Tibial artery (tissue), 4 donors: ENCODE results near the gene ERC1.

ENCODE experiments used
- DNase-seq, 2 donors: peaks; one replicate each; pipeline ENCODE4 v3.0.0-alpha.2; 2019
- H3K27ac ChIP-seq, 2 donors: fragments of 200-600 bp; sonication (generic) in 1 of 2; 1 replicate in 1 of 2; 2 replicates in 1 of 2; pipeline ENCODE4 v1.5.1; 2018 to 2019; ENCODE audit warnings: mild to moderate bottlenecking in 1 of 2
- H3K27me3 ChIP-seq, 2 donors: fragments of 200-600 bp; sonication (generic) in 1 of 2; one replicate each; pipeline versions ENCODE4 v1.5.1 to v1.6.0; 2016 to 2019
- H3K36me3 ChIP-seq, 3 donors: fragments of 200-600 bp; sonication (generic) in 2 of 3; one replicate each; pipeline ENCODE4 v1.5.1; 2016 to 2019; ENCODE audit warnings: mild to moderate bottlenecking in 2 of 3
- H3K4me1 ChIP-seq, 4 donors: fragments of 200-600 bp; sonication (generic) in 2 of 4; 1 replicate in 3 of 4; 2 replicates in 1 of 4; pipeline ENCODE4 v1.5.1; 2016 to 2019
- H3K4me3 ChIP-seq, 2 donors: fragments of 200-600 bp; sonication (generic) in 1 of 2; 1 replicate in 1 of 2; 2 replicates in 1 of 2; pipeline ENCODE4 v1.5.1; 2018 to 2019; ENCODE audit warnings: mild to moderate bottlenecking in 2 of 2
- H3K9me3 ChIP-seq, 3 donors: fragments of 200-600 bp; sonication (generic) in 1 of 3; one replicate each; pipeline ENCODE4 v1.5.1; 2016 to 2019
- CTCF ChIP-seq, 2 experiments: fragments of 200-600 bp in 1 of 2; fragments of 450-650 bp in 1 of 2; IDR thresholded peaks; one replicate each; pipeline ENCODE4 v1.5.1; 2017 to 2019; ENCODE audit warnings: antibody characterized with exemption in 2 of 2, mild to moderate bottlenecking in 1 of 2, moderate library complexity in 1 of 2
- intact Hi-C: fragments of 100-400 bp; cut with DNase I; formaldehyde crosslinking; loops from one replicate; pipeline ENCODE4 v1.15.0; 2023; ENCODE audit warnings: low total_unique reads

Gene ERC1

DNA sequence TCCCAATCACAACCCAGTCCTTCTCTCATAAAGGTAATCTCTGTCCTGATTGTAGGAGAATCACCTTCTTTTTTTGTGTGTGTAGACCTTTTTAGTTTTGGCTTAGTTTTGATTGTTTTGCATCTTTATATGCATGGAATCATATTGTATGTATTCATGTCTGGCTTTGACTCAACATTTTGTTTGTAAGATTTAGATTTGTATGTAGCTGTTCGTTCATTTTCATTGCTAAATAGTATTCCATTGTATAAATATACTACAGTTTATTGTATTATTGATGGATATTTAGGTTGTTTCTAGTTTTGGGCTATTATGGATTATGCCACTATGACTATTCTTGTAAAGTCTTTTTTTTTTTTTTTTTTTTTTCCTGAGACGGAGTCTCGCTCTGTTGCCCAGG lies 10.5 kb downstream of the ERC1 start:
- intact Hi-C loops, result no loop called here
- no peak overlapping the region for H3K4me3 ChIP-seq
- no peak overlapping the region for H3K27ac ChIP-seq
- H3K27me3 ChIP-seq, result no peaks in the 10 kb centered on the region
- H3K36me3 ChIP-seq, result peaks cover 0 to 6% (median 5%) of the 10 kb centered on the region in 3 donors
- no peaks in the 10 kb centered on the region for H3K9me3 ChIP-seq
- DNase-seq, result no peak
- peaks cover 0 to 19% (median 10%) of the 10 kb centered on the region in 4 donors for H3K4me1 ChIP-seq
- no peak for TF ChIP-seq CTCF (IDR thresholded peaks at IDR 0.05)

DNA sequence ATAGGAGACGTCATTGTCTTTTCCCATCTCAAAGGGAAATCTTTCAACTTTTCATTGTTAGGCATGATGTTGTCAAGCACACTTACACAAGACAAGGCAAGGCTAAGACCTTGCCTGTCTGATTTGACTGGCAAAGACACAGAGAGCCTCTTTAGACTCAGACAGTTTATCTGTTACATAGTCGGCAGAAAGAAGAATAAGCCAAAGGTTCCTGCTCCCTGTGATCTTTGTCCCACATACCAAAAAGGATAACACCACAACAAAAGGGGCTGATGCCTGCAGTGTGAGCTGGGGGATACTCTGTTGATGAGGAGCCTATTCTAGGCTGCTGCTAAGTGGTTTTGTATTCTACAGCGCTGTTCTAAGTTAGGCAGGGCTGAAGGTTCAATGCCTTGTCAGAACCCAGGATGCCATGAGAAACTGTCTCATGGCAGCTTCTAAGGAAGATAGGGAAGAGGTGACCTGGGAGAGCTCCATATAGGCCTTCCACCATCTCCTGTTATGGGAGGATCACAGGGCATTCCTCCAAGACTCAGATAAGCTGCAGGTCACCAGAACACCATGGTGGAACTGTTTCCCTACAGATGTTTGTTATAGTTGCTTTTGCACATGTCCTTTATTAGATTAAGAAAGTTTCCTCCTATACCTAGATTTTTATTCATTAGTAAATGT lies 12.7 kb downstream of the ERC1 start:
- DNase-seq, result no peak
- Histone ChIP-seq H3K27me3 (no peaks in the 10 kb centered on the region), H3K9me3 (no peaks in the 10 kb centered on the region), H3K4me1 (peaks cover 0 to 3% (median 0%) of the 10 kb centered on the region in 4 donors), H3K36me3 (peaks cover 0 to 6% (median 5%) of the 10 kb centered on the region in 3 donors), H3K4me3 (no peak overlapping the region), H3K27ac (no peak overlapping the region)
- no peak for TF ChIP-seq CTCF (IDR thresholded peaks at IDR 0.05)
- intact Hi-C loops, result no loop called here

DNA sequence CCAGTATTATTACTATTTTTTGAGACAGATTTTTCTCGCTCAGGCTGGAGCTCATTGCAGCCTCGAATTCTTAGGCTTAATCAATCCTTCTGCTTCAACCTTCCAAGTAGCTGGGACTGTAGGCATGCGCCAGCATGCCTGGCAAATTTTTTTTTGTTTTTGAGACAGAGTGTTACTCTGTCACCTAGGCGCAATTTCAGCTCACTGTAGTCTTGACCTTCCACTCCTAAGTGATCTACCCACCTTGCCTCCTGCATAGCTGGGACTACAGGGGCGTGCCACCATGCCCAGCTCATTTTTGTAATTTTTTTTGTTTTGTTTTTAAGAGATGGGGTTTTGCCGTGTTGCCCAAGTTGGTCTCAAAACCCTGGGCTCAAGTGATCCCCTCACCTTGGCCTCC lies 15.2 kb downstream of the ERC1 start:
- peaks cover 0 to under 1% (median 0%) of the 10 kb centered on the region in 4 donors for H3K4me1 ChIP-seq
- H3K36me3 ChIP-seq, result peaks cover 0 to 2% (median 1%) of the 10 kb centered on the region in 3 donors
- no peak for DNase-seq
- no peaks in the 10 kb centered on the region for H3K27me3 ChIP-seq
- intact Hi-C loops, result no loop called here
- no peaks in the 10 kb centered on the region for H3K9me3 ChIP-seq
- H3K4me3 ChIP-seq, result no peak overlapping the region
- TF ChIP-seq CTCF (IDR thresholded peaks at IDR 0.05), result no peak
- H3K27ac ChIP-seq, result no peak overlapping the region

DNA sequence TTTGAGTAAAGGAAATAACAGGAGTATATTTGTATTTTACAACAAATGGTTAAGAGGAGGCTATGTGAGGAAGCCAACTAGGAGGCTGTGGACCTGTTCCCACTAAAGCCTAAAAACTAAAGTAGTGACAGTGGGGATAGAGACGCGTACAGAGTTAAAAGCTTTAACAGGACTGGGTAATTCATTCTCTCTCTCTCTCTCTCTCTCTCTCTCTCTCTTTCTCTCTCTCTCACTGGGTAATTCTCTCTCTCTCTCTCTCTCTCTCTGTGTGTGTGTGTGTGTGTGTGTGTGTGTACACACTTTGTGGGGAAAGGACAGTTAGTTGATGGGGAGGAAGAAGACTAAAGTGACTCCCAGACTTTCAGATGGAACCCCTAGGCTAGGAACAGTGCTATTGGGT lies 16.3 kb downstream of the ERC1 start:
- H3K27me3 ChIP-seq, result no peaks in the 10 kb centered on the region
- H3K4me3 ChIP-seq, result no peak overlapping the region
- intact Hi-C loops, result no loop called here
- no peak for DNase-seq
- no peaks in the 10 kb centered on the region for H3K9me3 ChIP-seq
- TF ChIP-seq CTCF (IDR thresholded peaks at IDR 0.05), result no peak
- H3K4me1 ChIP-seq, result peaks cover 0 to 3% (median 0%) of the 10 kb centered on the region in 4 donors
- no peak overlapping the region for H3K27ac ChIP-seq
- H3K36me3 ChIP-seq, result no peaks in the 10 kb centered on the region

- no peak for TF ChIP-seq CTCF (IDR thresholded peaks at IDR 0.05)
- no peak for DNase-seq
These were observed 17.0 kb downstream of the ERC1 start for GRCh38 chr12:1007994-1008393.

More at GRCh38 chr12:1007994-1008393, 17.0 kb downstream of the ERC1 start:
- intact Hi-C loops, result no loop called here
- Histone ChIP-seq H3K27ac (no peak overlapping the region), H3K27me3 (no peaks in the 10 kb centered on the region), H3K9me3 (no peaks in the 10 kb centered on the region), H3K36me3 (no peaks in the 10 kb centered on the region), H3K4me3 (no peak overlapping the region), H3K4me1 (peaks cover 0 to 4% (median 2%) of the 10 kb centered on the region in 4 donors)
